Upper lobe of left lung (tissue), 4 donors: ENCODE measurements around the gene TRIM40.

ENCODE experiments used
- EP300 ChIP-seq, 4 donors: sonication (generic); formaldehyde crosslinking; IDR thresholded peaks; one replicate each; pipeline ENCODE4 v1.5.1; 2017; ENCODE audit warnings: antibody characterized with exemption in 4 of 4, control low read depth in 2 of 4
- POLR2A ChIP-seq, 4 donors: fragments of 450-650 bp; IDR thresholded peaks; one replicate each; pipeline ENCODE4 v1.5.1; 2016 to 2017; ENCODE audit warnings: antibody characterized with exemption in 4 of 4, mild to moderate bottlenecking in 2 of 4
- POLR2AphosphoS5 ChIP-seq, 2 donors: sonication (generic); formaldehyde crosslinking; IDR thresholded peaks; one replicate each; pipeline ENCODE4 v1.5.1; 2017; ENCODE audit warnings: antibody characterized with exemption in 2 of 2
- TF ChIP-seq, protein P1 (sequence below), 6 experiments: fragments of 450-650 bp in 4 of 6; fragments of 200-600 bp in 2 of 6; sonication (generic) in 2 of 6; IDR thresholded peaks; one replicate each; pipeline ENCODE4 v1.5.1; 2016 to 2019; ENCODE audit warnings: antibody characterized with exemption in 6 of 6

DNA sequence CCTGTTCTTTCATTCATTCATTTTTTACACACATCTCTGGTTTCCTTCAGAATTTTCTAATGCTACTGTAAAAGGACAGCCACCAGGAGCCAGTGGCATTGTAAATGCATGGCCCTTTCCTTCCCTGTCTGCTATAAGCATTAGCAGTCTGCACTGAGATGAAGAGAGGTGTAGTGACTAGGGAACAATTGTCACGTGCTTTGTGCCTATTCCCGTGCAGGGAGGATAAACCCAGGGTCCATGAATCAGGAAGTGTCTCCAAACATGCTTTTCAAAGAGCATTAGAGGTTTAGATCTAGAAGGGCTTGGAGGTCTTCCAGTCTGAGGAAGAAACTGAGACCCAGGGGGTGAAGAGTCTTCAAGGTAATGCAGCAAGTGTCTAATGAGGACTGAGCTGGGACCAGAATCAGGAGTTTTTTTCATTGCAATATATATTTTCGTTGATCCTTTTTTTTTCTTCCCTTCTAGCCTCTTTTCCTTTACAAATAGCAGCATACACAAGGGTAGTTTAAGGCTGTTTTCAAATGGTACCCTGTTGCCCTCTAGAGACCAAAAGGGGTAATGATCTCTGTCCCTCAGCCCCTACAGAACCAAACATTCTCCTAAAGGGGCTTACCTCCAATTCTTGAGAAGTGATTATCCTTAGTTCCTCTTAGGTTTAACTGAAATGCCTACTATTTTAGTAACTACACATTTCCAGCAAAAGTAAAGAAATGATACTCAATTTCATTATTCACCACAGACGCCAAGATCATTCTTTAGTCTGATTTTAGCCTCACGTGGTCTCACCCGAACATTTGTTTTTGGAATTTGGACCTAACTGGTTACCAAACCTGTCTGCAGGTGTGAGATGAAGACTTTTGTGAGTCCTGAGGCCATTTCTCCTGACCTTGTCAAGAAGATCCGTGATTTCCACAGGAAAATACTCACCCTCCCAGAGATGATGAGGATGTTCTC is 34.0 kb downstream of the TRIM40 start:
- TF ChIP-seq, protein P1, sequence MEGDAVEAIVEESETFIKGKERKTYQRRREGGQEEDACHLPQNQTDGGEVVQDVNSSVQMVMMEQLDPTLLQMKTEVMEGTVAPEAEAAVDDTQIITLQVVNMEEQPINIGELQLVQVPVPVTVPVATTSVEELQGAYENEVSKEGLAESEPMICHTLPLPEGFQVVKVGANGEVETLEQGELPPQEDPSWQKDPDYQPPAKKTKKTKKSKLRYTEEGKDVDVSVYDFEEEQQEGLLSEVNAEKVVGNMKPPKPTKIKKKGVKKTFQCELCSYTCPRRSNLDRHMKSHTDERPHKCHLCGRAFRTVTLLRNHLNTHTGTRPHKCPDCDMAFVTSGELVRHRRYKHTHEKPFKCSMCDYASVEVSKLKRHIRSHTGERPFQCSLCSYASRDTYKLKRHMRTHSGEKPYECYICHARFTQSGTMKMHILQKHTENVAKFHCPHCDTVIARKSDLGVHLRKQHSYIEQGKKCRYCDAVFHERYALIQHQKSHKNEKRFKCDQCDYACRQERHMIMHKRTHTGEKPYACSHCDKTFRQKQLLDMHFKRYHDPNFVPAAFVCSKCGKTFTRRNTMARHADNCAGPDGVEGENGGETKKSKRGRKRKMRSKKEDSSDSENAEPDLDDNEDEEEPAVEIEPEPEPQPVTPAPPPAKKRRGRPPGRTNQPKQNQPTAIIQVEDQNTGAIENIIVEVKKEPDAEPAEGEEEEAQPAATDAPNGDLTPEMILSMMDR (IDR thresholded peaks at IDR 0.05): peak; percentile 54 to 84 (median 72)
- TF ChIP-seq POLR2A (IDR thresholded peaks at IDR 0.05) (no peak), EP300 (IDR thresholded peaks at IDR 0.05) (no peak), POLR2AphosphoS5 (IDR thresholded peaks at IDR 0.05) (no peak)
